ENCODE results near the gene REPIN1. TPM values are rescaled to one million over a fixed set of nuclear protein-coding genes. Genes with fewer than 3 reads are reported as not detected.

The REPIN1 gene
- total and polyA plus RNA-seq, 4 donors: 38.4 to 135 (median 62.0) TPM

DNA sequence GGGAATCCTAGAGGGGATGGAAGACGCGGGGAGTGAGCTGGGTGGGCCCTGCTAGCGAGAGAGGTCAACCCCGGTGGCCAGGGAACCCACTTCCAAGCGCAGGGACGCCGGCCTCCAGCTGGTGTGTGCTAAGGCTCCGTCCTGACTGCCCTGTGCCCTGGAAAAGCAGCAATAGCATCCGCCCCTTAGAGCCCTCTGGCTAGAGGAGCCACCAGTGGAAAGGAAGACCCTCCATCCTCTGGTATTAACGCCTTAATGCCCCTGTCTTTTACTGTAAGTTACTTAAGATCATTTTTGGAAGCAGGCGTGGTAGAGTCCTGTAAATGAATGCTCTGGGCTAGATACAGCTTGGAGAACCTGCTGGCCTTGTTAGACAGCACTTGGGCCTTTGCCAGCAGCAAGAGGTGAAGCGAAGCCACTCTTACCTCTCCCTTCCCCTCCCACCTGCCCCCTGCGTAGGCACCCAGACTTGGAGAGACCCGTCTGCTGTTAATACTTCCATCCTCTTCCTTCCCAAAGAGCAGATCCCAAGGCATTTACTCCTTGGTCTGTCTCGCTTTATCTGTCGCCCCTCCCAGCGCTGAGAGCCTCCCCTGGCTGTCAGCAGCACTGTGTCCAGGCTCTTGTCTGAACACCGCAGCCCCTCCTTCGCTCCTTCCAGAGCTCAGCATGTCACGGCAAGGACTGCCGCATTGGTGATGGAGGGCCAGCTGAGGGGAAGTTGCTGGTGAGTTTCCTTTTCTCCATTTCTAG lies 4.6 kb downstream of the REPIN1 start:
- H3K9me3 ChIP-seq (ENCODE audit: control insufficient read depth in 4 of 4, insufficient read depth in 3 of 4, low read length in 3 of 4): no peaks in the 10 kb centered on the region
- TF ChIP-seq, protein P1, sequence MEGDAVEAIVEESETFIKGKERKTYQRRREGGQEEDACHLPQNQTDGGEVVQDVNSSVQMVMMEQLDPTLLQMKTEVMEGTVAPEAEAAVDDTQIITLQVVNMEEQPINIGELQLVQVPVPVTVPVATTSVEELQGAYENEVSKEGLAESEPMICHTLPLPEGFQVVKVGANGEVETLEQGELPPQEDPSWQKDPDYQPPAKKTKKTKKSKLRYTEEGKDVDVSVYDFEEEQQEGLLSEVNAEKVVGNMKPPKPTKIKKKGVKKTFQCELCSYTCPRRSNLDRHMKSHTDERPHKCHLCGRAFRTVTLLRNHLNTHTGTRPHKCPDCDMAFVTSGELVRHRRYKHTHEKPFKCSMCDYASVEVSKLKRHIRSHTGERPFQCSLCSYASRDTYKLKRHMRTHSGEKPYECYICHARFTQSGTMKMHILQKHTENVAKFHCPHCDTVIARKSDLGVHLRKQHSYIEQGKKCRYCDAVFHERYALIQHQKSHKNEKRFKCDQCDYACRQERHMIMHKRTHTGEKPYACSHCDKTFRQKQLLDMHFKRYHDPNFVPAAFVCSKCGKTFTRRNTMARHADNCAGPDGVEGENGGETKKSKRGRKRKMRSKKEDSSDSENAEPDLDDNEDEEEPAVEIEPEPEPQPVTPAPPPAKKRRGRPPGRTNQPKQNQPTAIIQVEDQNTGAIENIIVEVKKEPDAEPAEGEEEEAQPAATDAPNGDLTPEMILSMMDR (IDR thresholded peaks at IDR 0.05; ENCODE audit: control extremely low read depth, extremely low read depth): no peak
- no peak overlapping the region for H3K4me3 ChIP-seq
- no peak for ATAC-seq (ENCODE audit: insufficient read depth, low FRiP score)
- H3K4me1 ChIP-seq (ENCODE audit: control insufficient read depth in 5 of 5, insufficient read depth in 5 of 5, low read length in 5 of 5): peaks cover 0 to 31% (median 10%) of the 10 kb centered on the region in 5 donors
- peak; percentile 56 to 77 (median 63) for DNase-seq
- H3K36me3 ChIP-seq (ENCODE audit: control insufficient read depth in 4 of 4, insufficient read depth in 4 of 4, low read length in 4 of 4): peaks cover 0 to 40% (median 19%) of the 10 kb centered on the region in 4 donors
- H3K9ac ChIP-seq (ENCODE audit: insufficient read depth in 1 of 2, low read length in 2 of 2): peak overlapping the region in 1 of 2 donors; percentile 9
- 77 to 78% methylated on average over 21 of the region's 21 CpGs for WGBS, 2 donors
- no peaks in the 10 kb centered on the region for H3K27me3 ChIP-seq (ENCODE audit: control insufficient read depth in 3 of 3, insufficient read depth in 3 of 3, low read length in 2 of 3)
- peak overlapping the region in 1 of 2 donors; percentile 37 for H3K27ac ChIP-seq (ENCODE audit: low read depth in 1 of 2, low read length in 1 of 2)

DNA sequence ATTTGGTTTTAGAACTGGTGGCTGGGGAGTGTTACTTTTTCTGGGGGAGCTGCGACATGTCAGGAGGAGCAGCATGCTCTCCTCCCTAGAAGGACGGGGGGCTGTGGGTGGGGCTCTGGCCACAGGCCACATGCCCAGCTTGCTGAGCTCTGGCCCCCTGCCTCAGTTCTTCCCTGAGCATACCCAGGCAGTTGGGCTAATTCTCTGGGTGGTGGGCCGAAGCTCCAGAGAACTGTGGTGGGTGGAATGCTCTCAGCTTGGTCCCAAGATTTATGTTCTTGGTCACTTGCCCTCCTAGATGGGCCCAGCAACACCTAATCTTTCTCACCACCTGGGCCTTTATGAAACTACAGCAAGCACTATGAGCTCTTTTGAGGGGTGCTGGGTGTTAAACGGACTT lies 5.4 kb downstream of the REPIN1 start:
- no peak for ATAC-seq (ENCODE audit: insufficient read depth, low FRiP score)
- no peak overlapping the region for H3K9ac ChIP-seq (ENCODE audit: insufficient read depth in 1 of 2, low read length in 2 of 2)
- no peak overlapping the region for H3K4me3 ChIP-seq
- H3K4me1 ChIP-seq (ENCODE audit: control insufficient read depth in 5 of 5, insufficient read depth in 5 of 5, low read length in 5 of 5): peaks cover 0 to 35% (median 11%) of the 10 kb centered on the region in 5 donors
- WGBS, 2 donors: 90% methylated on average over 4 of the region's 4 CpGs
- TF ChIP-seq, protein P1 (IDR thresholded peaks at IDR 0.05; ENCODE audit: control extremely low read depth, extremely low read depth): no peak
- DNase-seq: no peak
- H3K27ac ChIP-seq (ENCODE audit: low read depth in 1 of 2, low read length in 1 of 2): no peak overlapping the region
- H3K9me3 ChIP-seq (ENCODE audit: control insufficient read depth in 4 of 4, insufficient read depth in 3 of 4, low read length in 3 of 4): no peaks in the 10 kb centered on the region
- H3K36me3 ChIP-seq (ENCODE audit: control insufficient read depth in 4 of 4, insufficient read depth in 4 of 4, low read length in 4 of 4): peaks cover 0 to 40% (median 19%) of the 10 kb centered on the region in 4 donors
- no peaks in the 10 kb centered on the region for H3K27me3 ChIP-seq (ENCODE audit: control insufficient read depth in 3 of 3, insufficient read depth in 3 of 3, low read length in 2 of 3)

DNA sequence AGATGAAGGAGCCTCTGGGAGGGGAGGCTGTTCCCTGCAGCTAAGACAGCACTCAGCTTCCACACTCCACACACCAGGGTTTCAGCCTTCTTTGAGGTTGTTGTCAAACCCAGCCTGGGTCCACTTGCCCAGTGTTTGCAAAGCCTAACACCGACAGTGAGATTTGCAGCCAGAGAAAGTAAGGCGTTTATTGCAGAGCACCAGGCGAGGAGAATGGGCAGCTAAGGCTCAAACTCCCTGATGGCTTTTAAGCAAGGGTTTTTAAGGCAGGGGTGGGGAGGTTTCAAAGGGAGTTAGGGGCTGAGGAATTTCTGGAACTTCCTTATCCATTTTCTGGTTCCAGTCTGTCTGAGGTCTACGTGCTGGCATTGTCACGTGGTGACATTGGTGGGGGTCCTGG lies 5.8 kb downstream of the REPIN1 start:
- peak overlapping the region in 1 of 2 donors; percentile 15 for H3K27ac ChIP-seq (ENCODE audit: low read depth in 1 of 2, low read length in 1 of 2)
- H3K4me3 ChIP-seq: no peak overlapping the region
- peaks cover 0 to 40% (median 19%) of the 10 kb centered on the region in 4 donors for H3K36me3 ChIP-seq (ENCODE audit: control insufficient read depth in 4 of 4, insufficient read depth in 4 of 4, low read length in 4 of 4)
- H3K27me3 ChIP-seq (ENCODE audit: control insufficient read depth in 3 of 3, insufficient read depth in 3 of 3, low read length in 2 of 3): no peaks in the 10 kb centered on the region
- WGBS, 2 donors: 88 to 93% methylated on average over 5 of the region's 5 CpGs
- ATAC-seq (ENCODE audit: insufficient read depth, low FRiP score) (no peak), DNase-seq (no peak)
- no peaks in the 10 kb centered on the region for H3K9me3 ChIP-seq (ENCODE audit: control insufficient read depth in 4 of 4, insufficient read depth in 3 of 4, low read length in 3 of 4)
- TF ChIP-seq, protein P1 (IDR thresholded peaks at IDR 0.05; ENCODE audit: control extremely low read depth, extremely low read depth): no peak
- no peak overlapping the region for H3K9ac ChIP-seq (ENCODE audit: insufficient read depth in 1 of 2, low read length in 2 of 2)
- peaks cover 0 to 32% (median 11%) of the 10 kb centered on the region in 5 donors for H3K4me1 ChIP-seq (ENCODE audit: control insufficient read depth in 5 of 5, insufficient read depth in 5 of 5, low read length in 5 of 5)
